ENCODE results near the gene MFN1.

The MFN1 gene

GRCh38 chr3:179336345-179336929, 11.1 kb upstream of the MFN1 start:
- DNase-seq (ENCODE audit: extremely low read depth in 1 of 2, low read depth in 1 of 2) = no peak

DNA sequence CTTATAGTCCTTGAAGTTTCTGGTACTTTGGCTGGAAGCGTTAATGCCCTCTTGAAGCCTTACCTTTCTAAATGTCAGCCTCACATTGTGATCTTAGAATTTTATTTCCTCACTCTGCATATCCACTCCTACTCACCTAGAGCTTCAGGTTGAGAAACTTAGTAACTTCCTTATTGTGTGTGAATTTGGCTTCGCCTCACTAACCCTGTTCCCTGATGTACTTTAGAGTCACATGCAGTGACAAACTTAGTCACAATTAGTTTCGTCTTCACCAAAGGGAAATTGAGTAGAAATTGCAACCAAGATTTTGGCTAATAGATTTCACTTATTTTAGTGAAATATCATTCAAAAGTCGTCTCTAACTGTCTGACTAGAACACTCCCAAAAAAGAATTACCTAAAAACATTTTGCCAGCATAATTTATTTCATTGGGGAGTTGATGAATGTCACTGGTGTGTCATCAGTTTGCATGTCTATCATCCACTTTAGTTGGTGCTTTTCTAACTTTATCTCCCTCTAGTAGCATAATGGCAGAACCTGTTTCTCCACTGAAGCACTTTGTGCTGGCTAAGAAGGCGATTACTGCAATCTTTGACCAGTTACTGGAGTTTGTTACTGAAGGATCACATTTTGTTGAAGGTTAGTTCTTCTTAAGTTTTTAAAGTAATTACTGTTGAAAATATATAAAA, 960 bp downstream of the MFN1 start:
- no peak for DNase-seq (ENCODE audit: extremely low read depth in 1 of 2, low read depth in 1 of 2)

GRCh38 chr3:179355996-179356395, 8.5 kb downstream of the MFN1 start:
- DNase-seq (ENCODE audit: extremely low read depth in 1 of 2, low read depth in 1 of 2) = no peak

GRCh38 chr3:179363332-179363731, 15.8 kb downstream of the MFN1 start:
- no peak for DNase-seq (ENCODE audit: extremely low read depth in 1 of 2, low read depth in 1 of 2)

GRCh38 chr3:179369621-179370020, 22.1 kb downstream of the MFN1 start:
- no peak for DNase-seq (ENCODE audit: extremely low read depth in 1 of 2, low read depth in 1 of 2)

- DNase-seq (ENCODE audit: extremely low read depth in 1 of 2, low read depth in 1 of 2) = no peak
These were observed 26.4 kb downstream of the MFN1 start for GRCh38 chr3:179373938-179374337.

- no peak for DNase-seq (ENCODE audit: extremely low read depth in 1 of 2, low read depth in 1 of 2)
These were observed 27.8 kb downstream of the MFN1 start for GRCh38 chr3:179375091-179375999.

DNA sequence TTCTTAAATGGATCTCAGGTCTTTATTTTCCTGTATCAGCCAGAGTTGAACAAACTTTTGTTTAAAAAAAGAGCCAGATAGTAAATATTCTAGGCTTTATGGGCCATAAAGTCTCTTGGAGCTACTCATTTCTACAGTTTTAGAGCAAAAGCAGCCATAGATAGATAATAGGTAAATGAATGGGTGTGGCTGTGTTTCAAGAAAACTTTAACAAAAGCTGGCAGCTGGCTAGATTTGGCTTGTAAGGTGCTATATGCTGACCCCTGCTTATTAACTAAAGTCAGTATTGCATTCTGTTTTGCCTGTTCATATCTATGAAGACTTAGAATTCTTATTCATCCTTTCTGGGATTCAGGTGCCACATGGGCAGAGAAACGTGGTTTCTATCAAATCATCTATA, 29.0 kb downstream of the MFN1 start:
- DNase-seq (ENCODE audit: extremely low read depth in 1 of 2, low read depth in 1 of 2) = no peak

GRCh38 chr3:179391906-179392305, 44.4 kb downstream of the MFN1 start:
- no peak for DNase-seq (ENCODE audit: extremely low read depth in 1 of 2, low read depth in 1 of 2)

DNA sequence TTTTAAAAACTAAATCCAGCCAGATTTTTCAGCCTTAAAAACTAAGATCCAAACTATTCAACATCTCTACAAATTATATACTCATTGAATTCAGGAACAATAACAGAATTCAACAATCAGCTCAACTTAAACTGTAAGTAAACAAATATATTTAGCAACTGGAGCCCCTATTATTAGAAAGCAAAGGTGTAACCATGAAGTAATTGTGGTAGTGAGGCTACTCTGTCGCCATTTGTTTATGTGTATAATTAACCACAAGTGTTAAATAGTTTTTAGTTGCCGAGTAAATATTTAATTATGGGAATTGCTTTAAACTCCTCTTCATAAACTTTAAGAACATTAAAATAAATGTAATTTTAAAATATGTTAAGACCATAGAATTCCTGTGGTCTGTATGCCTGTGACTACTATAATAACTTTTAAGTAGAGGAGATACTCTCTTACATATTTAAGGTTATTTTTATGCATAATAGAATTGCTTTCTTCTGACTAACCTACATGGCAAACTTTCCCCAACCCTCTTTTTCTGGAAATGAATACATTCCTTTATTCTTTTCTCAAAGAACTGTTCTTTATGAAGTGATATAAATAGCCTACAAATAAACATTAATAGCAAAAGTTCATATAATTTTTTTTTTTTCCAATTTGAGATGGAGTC, 51.2 kb downstream of the MFN1 start:
- no peak for DNase-seq (ENCODE audit: extremely low read depth in 1 of 2, low read depth in 1 of 2)

GRCh38 chr3:179401561-179401960, 54.1 kb downstream of the MFN1 start:
- DNase-seq (ENCODE audit: extremely low read depth in 1 of 2, low read depth in 1 of 2) = no peak

- no peak for DNase-seq (ENCODE audit: extremely low read depth in 1 of 2, low read depth in 1 of 2)
These were observed 55.5 kb downstream of the MFN1 start for GRCh38 chr3:179402963-179403362.

DNA sequence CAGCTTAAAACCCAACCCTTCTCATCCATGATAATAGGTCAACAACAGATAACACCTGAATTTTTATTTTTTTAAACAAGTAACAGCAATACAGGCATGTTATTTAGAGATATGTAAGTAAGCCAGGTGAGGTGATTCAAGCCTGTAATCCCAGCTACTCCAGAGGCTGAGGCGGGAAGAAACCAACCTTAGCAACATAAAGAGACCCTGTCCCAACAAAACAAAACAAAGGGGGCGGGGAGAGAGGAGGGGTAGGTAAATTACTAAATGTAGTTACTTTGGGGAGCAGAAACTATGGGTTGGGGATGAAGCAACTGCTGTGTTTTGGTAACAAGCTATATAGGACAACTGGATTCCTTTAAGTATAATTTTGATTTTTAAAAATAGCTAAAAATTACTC, 56.8 kb downstream of the MFN1 start:
- DNase-seq (ENCODE audit: extremely low read depth in 1 of 2, low read depth in 1 of 2) = no peak

DNA sequence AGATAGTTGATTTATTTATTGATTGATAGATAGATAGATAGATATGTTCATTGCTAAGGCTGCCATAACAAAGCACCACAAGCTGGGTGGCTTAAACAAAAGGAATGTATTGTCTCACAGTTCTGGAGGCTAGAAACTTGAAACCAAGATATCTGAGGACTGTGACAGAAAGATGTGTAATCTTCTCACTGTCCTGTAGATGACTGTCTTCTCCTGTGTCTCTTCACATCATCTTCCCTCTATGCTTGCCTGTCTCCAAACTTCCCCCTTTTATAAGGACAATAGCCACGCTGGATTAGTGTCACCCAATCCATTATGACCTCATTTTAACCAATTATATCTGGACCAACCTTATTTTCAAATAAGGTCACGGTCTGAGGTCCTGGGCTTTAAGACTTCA, 62.8 kb downstream of the MFN1 start:
- DNase-seq (ENCODE audit: extremely low read depth in 1 of 2, low read depth in 1 of 2) = no peak

- DNase-seq (ENCODE audit: extremely low read depth in 1 of 2, low read depth in 1 of 2) = no peak
These were observed 63.5 kb downstream of the MFN1 start for GRCh38 chr3:179410999-179411398.

- DNase-seq (ENCODE audit: extremely low read depth in 1 of 2, low read depth in 1 of 2) = no peak
These were observed 67.3 kb downstream of the MFN1 start for GRCh38 chr3:179414804-179415203.

GRCh38 chr3:179415377-179415776, 67.9 kb downstream of the MFN1 start:
- DNase-seq (ENCODE audit: extremely low read depth in 1 of 2, low read depth in 1 of 2) = no peak

DNA sequence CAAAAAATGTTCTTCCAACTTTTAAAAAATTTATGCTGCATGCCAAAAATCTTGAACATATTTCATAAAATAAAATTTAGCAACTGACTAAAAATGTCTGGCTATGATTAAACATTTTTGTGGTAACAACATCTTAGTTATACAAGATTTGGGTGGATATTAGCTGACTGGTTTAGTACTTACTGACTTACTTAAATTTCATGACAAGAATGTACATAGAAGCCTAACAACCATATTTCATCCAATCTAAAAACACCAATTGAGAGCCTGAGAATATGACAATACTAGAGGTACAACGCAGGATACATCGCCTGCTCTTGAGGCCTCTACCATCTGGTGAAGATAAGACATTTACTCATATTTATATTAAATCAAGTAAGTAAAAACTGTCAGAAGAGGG, 69.2 kb downstream of the MFN1 start:
- DNase-seq (ENCODE audit: extremely low read depth in 1 of 2, low read depth in 1 of 2) = no peak

GRCh38 chr3:179418610-179419009, 71.1 kb downstream of the MFN1 start:
- no peak for DNase-seq (ENCODE audit: extremely low read depth in 1 of 2, low read depth in 1 of 2)

- DNase-seq (ENCODE audit: extremely low read depth in 1 of 2, low read depth in 1 of 2) = no peak
These were observed 74.0 kb downstream of the MFN1 start for GRCh38 chr3:179421500-179421899.

DNA sequence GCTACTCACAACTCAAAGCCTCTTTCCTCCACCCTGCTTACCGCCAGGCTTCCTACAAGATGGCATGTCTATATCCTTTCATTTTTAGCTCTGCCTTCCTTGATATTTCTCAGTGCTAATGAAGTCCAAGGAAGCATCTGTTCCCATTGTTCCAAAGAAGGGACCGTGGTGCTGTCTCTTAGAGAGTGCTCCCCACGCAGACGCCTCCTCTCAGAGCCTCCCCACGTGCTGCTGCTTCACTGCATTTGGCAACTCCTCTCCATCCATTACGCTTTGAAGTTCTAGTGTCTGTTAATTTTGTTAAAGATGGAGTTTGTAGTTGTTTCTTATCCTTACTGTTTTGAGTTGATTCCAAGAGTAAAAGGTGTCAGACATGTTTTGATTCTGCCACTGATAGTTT, 77.6 kb downstream of the MFN1 start:
- DNase-seq (ENCODE audit: extremely low read depth in 1 of 2, low read depth in 1 of 2) = no peak

Measured in activated CD8-positive, alpha-beta memory T cell treated with anti-CD3 and anti-CD28 coated beads for 1 hour (primary cell).